Stimulated activated naive CD8-positive, alpha-beta T cell treated with anti-CD3 and anti-CD28 coated beads, Interleukin-15, Interleukin-2, amounts not matched to agents 100 U/mL and 50 U/mL, for 24 hours (primary cell): ENCODE results near the gene FBXO42.

ENCODE experiments used
- ATAC-seq: fragments of 150-1000 bp; cut with Tn5 transposase; one replicate; pipeline ENCODE4 v1.10.0; 2021
- DNase-seq: peaks from one replicate; pipeline ENCODE4 v3.0.0; 2021

FBXO42 gene

DNA sequence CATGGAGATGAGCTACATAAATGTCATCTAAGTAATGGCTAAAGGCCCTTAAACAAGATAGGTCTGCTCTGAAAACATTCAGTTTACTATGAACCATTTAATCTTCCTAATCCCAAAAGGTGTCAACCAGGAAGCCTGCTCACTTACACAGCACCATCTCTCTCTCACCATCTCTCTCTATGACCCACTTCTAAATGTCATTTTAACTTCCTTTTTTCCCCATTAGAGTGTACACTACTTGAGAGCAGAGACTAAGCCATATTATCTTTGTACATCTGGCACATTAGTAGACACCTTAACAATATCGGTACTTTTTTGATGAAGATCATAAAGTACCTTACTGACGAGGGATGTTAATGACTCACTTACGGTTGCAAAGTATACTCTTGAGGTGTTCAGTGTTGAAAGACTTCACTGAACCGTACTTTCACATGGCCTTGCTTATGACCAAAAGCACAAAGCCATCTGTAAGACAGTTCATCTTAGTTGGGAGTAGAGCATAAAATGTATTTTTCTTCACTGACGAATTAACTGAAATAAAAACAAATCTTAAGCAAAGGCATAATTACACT, 25.4 kb downstream of the FBXO42 start:
- DNase-seq (no peak), ATAC-seq (no peak)

DNA sequence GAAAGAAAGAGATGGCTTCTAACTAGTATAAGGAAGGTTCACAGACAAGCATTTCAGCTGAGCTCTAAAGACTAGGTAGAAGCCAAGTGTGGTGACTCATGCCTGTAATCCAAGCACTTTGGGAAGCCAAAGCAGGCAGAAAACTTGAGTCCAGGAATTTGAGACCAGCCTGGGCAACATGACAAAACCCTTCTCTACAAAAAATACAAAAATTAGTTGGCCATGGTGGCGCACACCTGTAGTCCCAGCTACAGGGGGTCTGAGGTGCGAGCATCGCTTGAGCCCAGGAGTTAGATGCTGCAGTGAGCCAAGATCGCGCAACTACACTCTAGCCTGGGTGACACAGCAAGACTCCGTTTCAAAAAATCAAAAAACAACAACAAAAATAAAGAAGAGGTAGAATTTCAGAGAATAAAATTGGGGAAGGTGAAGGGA, 27.8 kb downstream of the FBXO42 start:
- DNase-seq (no peak), ATAC-seq (no peak)

DNA sequence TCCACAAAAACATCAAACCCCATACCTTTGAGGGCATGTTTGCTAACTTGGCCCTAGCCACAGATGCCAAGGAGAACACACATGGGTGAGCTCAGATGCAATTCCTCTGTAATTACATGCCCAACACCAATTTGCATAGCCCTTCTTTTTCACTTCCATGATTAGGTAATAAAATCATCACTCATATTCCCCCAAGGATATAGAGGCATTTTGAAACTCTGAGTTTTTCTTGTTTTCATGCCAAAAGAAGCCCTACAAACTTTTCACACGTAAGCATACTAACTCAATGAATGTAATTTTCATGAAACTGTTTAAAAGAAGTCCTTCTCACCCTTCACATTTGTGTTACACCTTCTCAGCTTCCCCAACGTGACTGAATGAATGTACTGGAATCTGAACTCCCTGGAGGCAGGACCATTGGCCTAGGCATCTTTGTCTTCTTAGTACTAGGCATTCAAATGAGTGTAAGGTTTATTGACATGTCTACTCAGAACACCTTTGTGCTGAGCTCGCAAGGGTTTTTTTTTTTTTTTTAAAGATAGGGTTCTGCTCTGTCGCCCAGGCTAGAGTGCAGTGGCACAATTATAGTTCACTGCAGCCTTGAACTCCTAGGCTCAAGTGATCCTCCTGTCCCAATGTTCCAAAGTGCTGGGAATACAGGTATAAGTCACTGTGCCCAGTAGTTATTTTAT, 31.0 kb downstream of the FBXO42 start:
- no peak for DNase-seq
- no peak for ATAC-seq

DNA sequence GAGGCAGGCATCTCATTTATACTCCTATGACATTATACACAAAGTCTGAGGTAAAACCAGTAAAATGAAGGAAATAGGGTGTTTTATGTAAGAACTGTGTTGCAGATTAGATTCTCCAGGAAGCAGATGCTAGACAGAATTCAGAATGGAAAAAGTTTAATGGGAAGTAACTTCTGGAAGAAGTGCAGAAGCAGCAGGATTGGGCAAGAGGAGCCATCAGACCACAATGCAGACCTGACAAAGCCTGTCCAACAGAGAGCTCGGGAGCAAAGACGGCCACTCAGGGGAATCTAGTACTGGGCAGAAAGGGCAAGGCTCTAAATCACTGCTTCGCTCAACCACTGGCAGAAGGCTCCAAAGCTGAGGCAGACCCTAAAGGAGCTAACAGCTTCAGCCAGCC, 33.7 kb downstream of the FBXO42 start:
- no peak for ATAC-seq

DNA sequence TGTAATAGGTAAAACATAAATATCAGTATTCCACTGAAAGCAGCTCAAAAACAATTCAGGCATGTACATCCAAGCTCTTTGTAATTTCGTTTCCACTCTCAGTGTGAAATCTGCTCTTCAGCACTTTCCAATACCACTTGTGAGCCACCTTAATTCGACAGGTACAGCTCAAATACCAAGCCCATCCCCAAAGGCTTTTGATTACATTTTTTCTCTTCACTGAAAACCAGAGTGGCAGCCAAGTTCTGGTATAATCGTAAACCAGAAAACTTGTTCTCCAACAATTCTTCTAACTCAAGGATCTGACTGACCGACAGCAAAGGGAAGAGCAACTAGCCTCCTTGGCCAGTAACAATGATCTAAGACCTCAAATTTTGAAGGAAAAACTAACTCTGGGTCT, 36.8 kb downstream of the FBXO42 start:
- no peak for DNase-seq
- no peak for ATAC-seq

More for the DNA sequence above, 33.7 kb downstream of the FBXO42 start:
- DNase-seq: no peak

DNA sequence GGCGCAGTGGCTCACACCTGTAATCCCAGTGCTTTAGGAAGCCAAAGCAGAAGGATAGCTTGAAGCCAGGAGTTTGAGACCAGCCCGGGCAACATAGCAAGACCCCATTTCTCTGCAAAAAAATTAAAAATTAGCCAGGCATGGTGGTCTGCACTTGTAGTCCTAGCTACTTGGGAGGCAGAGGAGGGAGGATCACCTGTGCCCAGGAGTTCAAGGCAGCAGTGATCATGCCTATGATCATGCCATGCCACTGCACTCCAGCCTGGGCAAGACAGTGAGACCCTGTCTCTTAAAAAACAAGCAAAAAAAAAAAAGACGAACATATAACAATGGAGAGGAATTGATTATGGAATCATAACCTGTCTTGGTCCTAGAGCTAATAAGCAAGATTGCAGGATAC, 45.1 kb downstream of the FBXO42 start:
- ATAC-seq (no peak), DNase-seq (no peak)

DNA sequence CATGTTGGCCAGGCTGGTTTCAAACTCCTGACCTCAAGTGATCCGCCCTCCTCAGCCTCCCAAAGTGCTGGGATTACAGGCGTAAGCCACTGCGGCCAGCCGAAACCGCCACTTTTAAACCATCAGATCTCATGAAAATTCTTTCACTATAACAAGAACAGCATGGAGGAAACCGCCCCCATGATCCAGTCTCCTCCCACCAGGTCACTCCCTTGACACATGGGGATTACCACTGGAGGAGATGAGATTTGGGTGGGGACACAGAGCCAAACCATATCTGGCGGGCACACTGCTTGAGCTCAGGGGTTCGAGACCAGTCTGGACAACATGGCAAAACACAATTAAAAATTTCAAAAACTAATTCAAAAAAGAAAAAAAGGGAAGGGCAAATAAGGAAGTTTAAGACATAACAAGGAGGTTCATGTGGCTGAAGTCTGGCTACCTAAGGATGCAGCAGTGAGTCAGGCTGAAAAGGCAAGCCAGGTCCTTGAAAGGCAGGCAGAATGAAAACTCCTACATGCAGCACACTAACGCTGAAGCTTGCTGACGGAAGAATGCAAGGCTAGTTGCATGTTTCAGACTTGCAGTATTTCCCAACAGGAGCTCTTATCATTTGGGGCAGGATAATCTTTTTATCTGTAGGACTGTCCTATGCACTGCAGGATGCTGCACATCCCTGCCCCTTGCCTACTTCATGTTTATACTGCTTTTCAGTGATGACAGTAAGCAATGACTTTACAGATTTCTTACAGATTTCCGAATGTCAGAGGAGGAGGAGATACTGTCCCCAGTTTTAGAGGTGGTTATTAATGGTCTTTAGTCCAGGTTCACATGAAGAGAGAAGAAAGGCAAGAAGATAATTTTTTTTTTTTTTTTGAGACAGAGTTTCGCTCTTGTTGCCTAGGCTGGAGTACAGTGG, 49.3 kb downstream of the FBXO42 start:
- no peak for ATAC-seq

DNA sequence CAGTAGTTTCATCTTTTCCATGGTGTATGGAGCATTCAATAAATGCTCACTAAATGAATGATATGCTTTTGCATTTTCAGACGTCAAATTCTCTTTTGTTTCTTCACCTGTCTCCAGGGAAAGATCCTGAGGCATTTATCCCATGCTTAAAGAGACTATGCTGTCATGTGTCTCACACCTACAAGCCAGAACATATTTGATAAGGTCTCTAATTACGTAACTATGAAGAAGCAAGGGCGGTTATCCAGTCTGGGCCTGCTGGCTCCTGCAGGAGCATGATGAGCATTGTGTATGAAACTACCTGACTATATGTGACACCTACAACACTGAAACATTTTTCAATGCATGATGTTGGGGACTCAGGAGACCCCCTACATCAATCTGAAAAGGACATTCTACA, 51.8 kb downstream of the FBXO42 start:
- DNase-seq (no peak), ATAC-seq (no peak)

More for the DNA sequence above, 49.3 kb downstream of the FBXO42 start:
- no peak for DNase-seq

DNA sequence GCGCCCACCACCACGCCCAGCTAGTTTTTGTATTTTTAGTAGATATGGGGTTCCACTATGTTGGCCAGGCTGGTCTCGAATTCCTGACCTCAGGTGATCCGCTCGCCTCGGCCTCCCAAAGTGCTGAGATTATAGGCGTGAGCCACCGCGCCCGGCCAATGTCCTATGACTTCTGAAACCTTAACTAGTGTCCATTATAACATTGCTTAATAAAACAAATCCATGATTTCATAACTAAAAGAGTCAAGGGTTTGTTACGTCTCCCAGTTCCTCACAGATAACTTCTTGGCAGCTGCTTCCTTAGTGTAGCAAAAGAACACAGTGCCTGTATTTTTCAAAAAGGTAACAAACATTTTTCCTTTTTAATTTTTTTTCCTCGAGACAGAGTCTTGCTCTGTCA, 53.6 kb downstream of the FBXO42 start:
- DNase-seq: no peak

DNA sequence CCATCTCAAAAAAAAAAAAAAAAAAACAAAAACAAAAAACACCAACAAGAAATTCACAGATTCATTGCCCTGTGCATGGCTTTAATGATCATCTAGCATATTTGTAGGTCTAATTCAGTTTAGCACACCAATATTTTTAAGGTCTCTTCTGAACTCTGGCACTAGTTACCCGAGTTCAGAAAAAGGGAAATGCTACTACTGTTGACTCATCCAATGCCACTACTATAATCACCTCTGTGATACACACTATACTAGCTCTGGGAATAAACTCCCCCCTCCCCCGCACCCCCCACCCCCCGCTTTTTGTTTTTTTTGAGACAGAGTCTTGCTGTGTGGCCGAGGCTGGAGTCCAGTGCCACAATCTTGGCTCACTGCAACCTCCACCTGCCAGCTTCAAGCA, 55.6 kb downstream of the FBXO42 start:
- ATAC-seq (no peak), DNase-seq (no peak)

More for the DNA sequence above, 53.6 kb downstream of the FBXO42 start:
- ATAC-seq: no peak

DNA sequence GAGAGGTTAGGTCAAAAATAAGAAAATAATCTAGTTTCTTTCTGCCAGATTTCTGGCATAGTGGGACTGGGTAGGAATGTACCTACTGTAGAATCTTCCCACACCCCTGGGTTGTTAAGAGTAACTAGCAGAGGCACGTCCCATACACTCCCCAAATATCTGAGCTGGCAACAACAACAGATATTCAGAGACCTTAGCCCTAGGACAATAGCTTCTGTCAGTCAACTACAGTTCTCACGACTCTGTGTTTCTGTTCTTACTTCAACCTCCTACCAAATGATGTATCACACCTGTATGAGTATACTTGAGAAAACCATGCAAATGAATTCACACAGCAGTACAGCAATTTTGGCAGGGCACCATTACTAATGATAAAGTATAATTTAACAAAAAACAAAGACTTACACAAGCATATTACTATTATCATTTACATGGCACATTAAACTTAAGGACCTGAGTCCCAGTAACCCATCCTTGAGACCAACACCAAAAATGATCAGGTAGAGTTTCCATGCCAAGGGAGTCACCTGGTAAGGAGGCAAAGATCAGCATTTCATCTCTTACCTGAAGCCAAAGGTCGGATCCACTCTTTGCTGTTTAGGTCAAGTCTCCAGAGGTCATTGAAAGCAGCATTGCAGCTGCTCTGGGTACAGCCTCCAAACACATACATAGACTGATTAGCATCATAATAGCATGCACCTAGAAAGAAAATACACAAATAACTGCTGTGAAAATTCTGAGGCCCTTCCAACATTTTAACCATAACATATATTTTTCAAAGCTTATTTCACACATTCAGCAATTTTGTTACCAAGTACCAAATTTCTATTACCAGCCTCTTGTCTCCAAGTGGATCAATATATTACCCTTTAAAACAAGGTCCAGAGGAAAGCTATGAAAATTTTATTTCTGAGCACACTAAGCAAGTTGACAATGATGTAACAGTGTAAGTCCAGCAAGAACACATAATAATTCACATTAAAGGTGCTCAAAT, 57.8 kb downstream of the FBXO42 start:
- no peak for ATAC-seq
- DNase-seq: no peak

DNA sequence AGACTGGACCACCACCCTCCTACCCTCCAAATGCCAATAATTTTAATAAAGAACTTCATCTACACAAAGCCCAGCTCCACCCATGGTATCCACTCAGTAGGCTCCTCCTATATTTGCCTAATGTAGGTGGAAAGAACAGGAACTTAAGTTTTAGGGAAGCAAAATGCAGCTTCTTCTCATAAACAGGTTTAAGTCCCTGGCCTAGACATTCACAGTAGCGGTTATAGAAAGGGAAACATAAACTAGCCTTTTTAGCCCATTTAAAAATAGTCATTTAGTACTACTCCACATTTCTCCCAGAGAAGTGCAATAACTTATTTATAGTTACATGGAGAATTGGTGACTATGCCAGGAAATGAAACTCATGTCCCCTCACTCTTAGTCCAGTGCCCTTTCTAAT, 58.7 kb downstream of the FBXO42 start:
- no peak for DNase-seq
- ATAC-seq: no peak

DNA sequence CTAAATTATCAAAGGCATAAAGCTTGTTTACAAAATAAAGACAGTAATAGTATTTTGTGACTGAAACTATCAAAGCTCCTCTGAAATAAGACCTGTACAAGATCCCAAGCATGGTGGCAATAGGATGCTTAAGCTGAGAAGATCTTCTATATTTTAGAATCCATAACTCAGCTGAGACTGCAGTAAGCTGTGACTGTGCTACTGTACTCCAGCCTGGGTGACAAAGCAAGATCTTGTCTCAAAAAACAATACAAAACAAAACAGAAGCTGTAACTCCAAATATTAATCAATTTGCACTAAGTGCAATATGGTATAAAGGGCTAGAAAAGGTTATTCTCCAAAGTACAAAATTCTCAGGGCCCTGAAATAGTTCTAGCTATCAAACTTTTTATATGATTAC, 59.5 kb downstream of the FBXO42 start:
- no peak for DNase-seq
- ATAC-seq: no peak

DNA sequence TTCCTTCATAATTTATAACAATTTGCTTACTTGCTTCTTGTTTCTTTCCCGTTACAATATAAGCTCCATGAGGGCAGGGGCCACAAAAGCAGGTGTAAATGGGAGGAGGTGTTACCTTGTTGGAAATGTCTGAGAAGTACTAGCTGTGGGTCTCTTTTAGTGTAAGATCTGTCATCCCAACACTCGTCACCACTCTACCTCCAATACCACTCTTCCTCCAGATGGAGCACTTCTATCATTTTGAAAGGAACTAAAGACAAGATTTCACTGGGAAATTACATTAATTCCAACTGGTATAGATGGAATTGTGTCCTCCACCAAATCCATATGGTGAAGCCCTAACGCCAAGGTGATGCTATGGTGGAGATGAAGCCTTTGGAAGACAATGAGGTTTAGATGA, 62.3 kb downstream of the FBXO42 start:
- no peak for ATAC-seq
- DNase-seq: no peak

DNA sequence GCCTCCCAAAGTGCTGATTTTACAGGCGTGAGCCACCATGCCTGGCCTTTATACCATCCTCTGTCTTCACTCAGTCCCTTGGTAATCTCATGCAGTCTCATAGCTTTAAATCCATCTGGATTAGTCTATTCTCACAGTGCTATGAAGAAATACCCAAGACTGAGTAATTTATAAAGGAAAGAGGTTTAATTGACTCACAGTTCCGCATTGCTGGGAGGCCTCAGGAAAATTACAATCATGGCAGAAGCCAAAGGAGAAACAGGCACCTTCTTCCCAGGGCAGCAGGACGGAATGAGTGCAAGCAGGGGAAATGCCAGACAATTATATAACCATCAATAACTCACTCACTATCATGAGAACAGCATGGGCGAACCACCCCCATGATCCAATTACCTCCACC, 66.2 kb downstream of the FBXO42 start:
- DNase-seq (no peak), ATAC-seq (no peak)

DNA sequence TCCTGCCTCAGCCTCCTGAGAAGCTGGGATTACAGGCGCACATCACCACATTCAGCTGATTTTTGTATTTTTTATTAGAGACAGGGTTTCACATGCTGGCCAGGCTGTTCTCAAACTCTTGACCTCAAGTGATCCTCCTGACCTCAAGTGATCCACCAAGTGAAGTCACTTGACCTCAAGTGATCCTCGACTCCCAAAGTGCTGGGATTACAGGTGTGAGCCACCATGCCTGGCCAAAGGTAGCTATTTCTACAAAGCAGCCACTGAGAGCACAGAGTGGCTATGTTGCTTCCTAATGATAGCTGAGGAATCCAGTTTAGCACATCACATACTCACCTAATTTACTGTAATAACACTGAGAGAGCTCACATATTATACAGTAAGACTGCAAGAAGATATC, 70.5 kb downstream of the FBXO42 start:
- no peak for ATAC-seq
- no peak for DNase-seq

DNA sequence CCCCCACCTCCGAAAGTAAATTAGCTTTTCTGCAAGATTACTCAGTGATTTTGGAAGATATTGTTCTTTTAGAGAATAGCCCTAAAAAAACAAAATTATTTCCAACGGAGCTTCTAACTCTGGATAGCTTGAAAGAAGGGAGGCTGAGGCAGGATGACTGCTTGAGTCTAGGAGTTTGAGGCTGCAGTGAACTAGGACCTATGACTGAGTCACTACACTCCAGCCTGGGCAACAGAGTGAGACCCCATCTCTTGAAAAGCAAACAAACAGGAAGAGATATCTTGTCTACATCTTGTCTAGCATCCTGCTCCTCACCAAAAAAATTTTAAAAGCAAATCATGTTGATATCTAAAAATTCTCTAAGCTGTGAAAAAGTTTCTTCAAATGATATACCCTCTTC, 73.1 kb downstream of the FBXO42 start:
- no peak for DNase-seq
- ATAC-seq: no peak

DNA sequence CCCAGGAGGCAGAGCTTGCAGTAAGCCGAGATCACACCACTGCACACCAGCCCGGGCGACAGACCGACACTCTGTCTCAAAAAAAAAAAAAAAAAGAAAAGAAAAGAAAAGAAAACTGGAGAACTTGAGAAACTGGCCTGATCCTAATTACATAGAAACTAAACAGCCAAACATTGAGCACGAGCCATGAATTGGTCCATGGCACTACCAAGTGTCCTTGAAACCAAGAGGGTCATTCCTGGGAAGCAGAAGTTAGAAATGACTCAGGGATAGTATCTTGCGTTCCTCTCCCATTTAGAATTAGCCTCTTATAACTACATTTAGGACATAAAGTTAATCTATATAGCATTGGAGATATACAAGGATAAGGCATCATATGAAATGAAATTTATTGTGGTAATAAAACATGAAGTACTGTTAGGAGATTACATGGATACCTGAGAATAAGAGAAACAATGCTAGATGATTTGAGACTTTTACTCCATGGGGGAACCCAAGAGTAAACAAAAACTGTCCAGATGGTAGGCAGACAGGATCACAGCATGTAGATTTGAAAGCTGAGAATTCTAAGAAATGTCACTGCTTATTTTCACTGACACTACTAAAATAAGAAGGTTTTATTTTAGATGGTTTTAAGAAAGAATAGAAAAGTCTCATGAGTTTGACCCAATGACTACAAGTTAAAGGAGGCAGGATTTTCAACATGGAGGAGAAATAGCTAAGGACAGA, 75.8 kb downstream of the FBXO42 start:
- ATAC-seq (no peak), DNase-seq (no peak)

DNA sequence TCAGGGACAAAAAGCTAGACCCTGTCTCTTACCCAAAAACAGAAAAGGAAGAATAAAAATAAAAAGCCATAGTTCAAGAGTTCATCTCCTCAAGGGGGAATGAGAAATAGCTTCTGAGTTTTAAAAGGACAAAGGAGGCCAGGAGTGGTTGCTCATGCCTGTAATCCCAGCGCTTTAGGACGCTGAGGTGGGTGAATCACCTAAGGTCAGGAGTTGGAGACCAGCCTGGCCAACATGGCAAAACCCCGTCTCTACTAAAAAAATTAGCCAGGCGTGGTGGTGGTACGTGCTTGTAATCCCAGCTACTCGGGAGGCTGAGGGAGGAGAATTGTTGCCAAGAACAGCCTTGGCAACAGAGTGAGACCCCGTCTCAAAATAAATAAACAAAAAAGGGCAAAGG, 76.7 kb downstream of the FBXO42 start:
- no peak for DNase-seq
- ATAC-seq: no peak

DNA sequence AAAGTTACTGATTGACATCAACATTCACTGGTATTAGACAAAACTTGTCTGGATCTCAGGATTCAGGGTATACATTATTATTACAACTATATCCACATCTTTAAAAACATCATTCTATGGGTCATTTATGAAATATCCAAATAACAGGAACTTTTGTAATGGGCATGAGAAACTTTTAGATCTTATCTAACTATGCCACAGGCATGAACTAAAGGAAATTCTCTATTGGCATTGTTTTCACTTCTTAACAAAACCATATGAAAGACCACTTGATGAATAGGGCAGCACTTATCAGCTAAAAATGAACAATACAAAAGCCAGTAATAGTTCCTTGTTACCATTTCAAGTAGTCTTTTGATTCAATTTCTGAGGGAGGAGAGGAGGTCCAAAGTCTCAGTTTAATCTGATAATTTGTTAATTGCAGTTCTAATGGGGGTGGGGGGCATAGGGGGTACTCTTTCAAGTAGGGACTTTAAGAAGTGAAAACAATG, 84.5 kb downstream of the FBXO42 start:
- no peak for ATAC-seq

More for the DNA sequence above, 84.5 kb downstream of the FBXO42 start:
- DNase-seq: no peak
